Right lobe of liver (tissue), 6 donors: ENCODE measurements around the gene RICTOR. TPM values are rescaled to one million over a fixed set of nuclear protein-coding genes. Genes with fewer than 3 reads are reported as not detected.
"Not testable (repeated sequence)": the region's sequence is repeated elsewhere in the genome, so short reads cannot be mapped to it uniquely, and the experiment has no call there.

Experiments used
- ATAC-seq, 4 donors: fragments of 200-7000 bp; cut with Tn5 transposase; one replicate each; pipeline ENCODE4 v1.9.1; 2020; ENCODE audit warnings: mild to moderate bottlenecking in 4 of 4, moderate library complexity in 4 of 4
- DNase-seq, 3 donors: peaks; one replicate each; pipeline ENCODE4 v3.0.0-alpha.2; 2020
- H3K27ac ChIP-seq, 3 donors: fragments of 200-600 bp; one replicate each; pipeline ENCODE4 v1.8.0; 2022
- H3K27me3 ChIP-seq, 2 donors: fragments of 200-600 bp; one replicate each; pipeline ENCODE4 v1.8.0; 2022
- H3K36me3 ChIP-seq, 4 donors: fragments of 200-600 bp; sonication (generic) in 1 of 4; one replicate each; pipeline versions ENCODE4 v1.5.1 to v1.8.0; 2017 to 2022; ENCODE audit warnings: control low read depth in 1 of 4
- H3K4me1 ChIP-seq, 4 donors: fragments of 200-600 bp; sonication (generic) in 1 of 4; one replicate each; pipeline versions ENCODE4 v1.5.1 to v1.8.0; 2017 to 2022; ENCODE audit warnings: control low read depth in 1 of 4
- H3K4me3 ChIP-seq, 3 donors: fragments of 200-600 bp; one replicate each; pipeline ENCODE4 v1.8.0; 2022
- H3K9me3 ChIP-seq, 4 donors: fragments of 200-600 bp; sonication (generic) in 1 of 4; one replicate each; pipeline versions ENCODE4 v1.5.1 to v1.8.0; 2017 to 2022; ENCODE audit warnings: control low read depth in 1 of 4
- CTCF ChIP-seq, 4 donors: fragments of 200-600 bp in 3 of 4; fragments of 450-650 bp in 1 of 4; IDR thresholded peaks; one replicate each; pipeline versions ENCODE4 v1.5.1 to v1.8.0; 2016 to 2022; ENCODE audit warnings: antibody characterized with exemption in 4 of 4, mild to moderate bottlenecking in 2 of 4
- POLR2A ChIP-seq: fragments of 450-650 bp; IDR thresholded peaks from one replicate; pipeline ENCODE4 v1.6.1; 2017; ENCODE audit warnings: antibody characterized with exemption, mild to moderate bottlenecking
- WGBS: methylation state at CpG from one replicate; pipeline ENCODE4 v1.1.6; 2018; ENCODE audit warnings: low coverage, low lambda C conversion rate; ENCODE audit not compliant: insufficient coverage; ENCODE audit errors: missing lambda C conversion rate; 5-methylcytosine and 5-hydroxymethylcytosine counted together
- intact Hi-C, 2 donors: fragments of 100-400 bp; cut with DNase I; formaldehyde crosslinking; loops; one replicate each; pipeline versions ENCODE4 v1.11.2 to v1.14.1; 2022
- total RNA-seq, 6 experiments: library from RNA; depleted of rRNA in 2 of 6; stranded (reverse); fragments of >200 nt in 2 of 6; fragmentation: NEBNext Ultra II Directional in 3 of 6; extraction: Animal tissue kit (Norgen Biotek cat#: 25700) in 3 of 6; gene quantifications; one replicate each; pipeline versions ENCODE4 v1.1.0 to v1.2.4, GENCODE V29; 2016 to 2023
- donor health status: DM: no; HTN: yes; CAD: no.
- donor health status: DM: no; HTN: no; CAD: no.
- donor health status: DM: no; HTN: no; CAD: no.
- donor health status: DM: no; HTN: yes; CAD: no.
- donor health status: DM: no; HTN: yes; CAD: no.

The RICTOR gene
- total RNA-seq, 6 experiments from 2014 or later: 9.8 to 19.2 (median 14.6) TPM

GRCh38 chr5:39052141-39052540 is 22.1 kb downstream of the RICTOR start:
- H3K9me3 ChIP-seq: no peaks in the 10 kb centered on the region
- peaks cover 0 to 20% (median 10%) of the 10 kb centered on the region in 4 donors for H3K4me1 ChIP-seq
- DNase-seq: no peak
- intact Hi-C loops: no loop called here
- no peaks in the 10 kb centered on the region for H3K36me3 ChIP-seq
- no peak overlapping the region for H3K4me3 ChIP-seq
- peak; percentile 29 to 50 (median 44) for ATAC-seq
- H3K27me3 ChIP-seq: no peaks in the 10 kb centered on the region
- TF ChIP-seq CTCF (IDR thresholded peaks at IDR 0.05) (no peak), POLR2A (no peak)
- H3K27ac ChIP-seq: no peak overlapping the region
- whole genome bisulfite sequencing: 74% methylated on average over 3 of the region's 3 CpGs

- ATAC-seq: peak in 2 of 4 donors; percentile 30 to 63
- 100% methylated on average over 1 of the region's 1 CpG for WGBS
- Histone ChIP-seq H3K27ac (no peak overlapping the region), H3K4me3 (no peak overlapping the region), H3K9me3 (no peaks in the 10 kb centered on the region), H3K27me3 (no peaks in the 10 kb centered on the region), H3K36me3 (no peaks in the 10 kb centered on the region), H3K4me1 (peaks cover 0 to 7% (median 0%) of the 10 kb centered on the region in 4 donors)
- intact Hi-C loops: no loop called here
- TF ChIP-seq CTCF (IDR thresholded peaks at IDR 0.05): no peak
- TF ChIP-seq POLR2A: no peak
- DNase-seq: no peak
Observed at GRCh38 chr5:39049315-39049714, 24.9 kb downstream of the RICTOR start.

GRCh38 chr5:39040875-39041274 is 33.3 kb downstream of the RICTOR start:
- Histone ChIP-seq H3K9me3 (no peaks in the 10 kb centered on the region), H3K27me3 (no peaks in the 10 kb centered on the region), H3K4me3 (no peak overlapping the region), H3K4me1 (no peaks in the 10 kb centered on the region), H3K27ac (no peak overlapping the region), H3K36me3 (no peaks in the 10 kb centered on the region)
- TF ChIP-seq CTCF (IDR thresholded peaks at IDR 0.05) (no peak), POLR2A (no peak)
- ATAC-seq (no peak), DNase-seq (peak in 1 of 3 donors; percentile 33)
- intact Hi-C loops: no loop called here
- 35% methylated on average over 1 of the region's 1 CpG for WGBS

- H3K4me3 ChIP-seq, H3K9me3 ChIP-seq, intact Hi-C loops, H3K27ac ChIP-seq, H3K36me3 ChIP-seq, ATAC-seq, DNase-seq, H3K27me3 ChIP-seq, H3K4me1 ChIP-seq: not testable (repeated sequence)
- WGBS: no CpG with 5 or more reads among the region's 12 CpGs
Observed at GRCh38 chr5:39034493-39034892, 39.7 kb downstream of the RICTOR start.

GRCh38 chr5:39031041-39031440 is 43.2 kb downstream of the RICTOR start:
- Histone ChIP-seq H3K4me3 (no peak overlapping the region), H3K27me3 (no peaks in the 10 kb centered on the region), H3K4me1 (no peaks in the 10 kb centered on the region), H3K9me3 (no peaks in the 10 kb centered on the region), H3K27ac (no peak overlapping the region), H3K36me3 (no peaks in the 10 kb centered on the region)
- ATAC-seq: no peak
- TF ChIP-seq POLR2A (no peak), CTCF (IDR thresholded peaks at IDR 0.05) (no peak)
- no peak for DNase-seq
- WGBS: 100% methylated on average over 1 of the region's 1 CpG
- intact Hi-C loops: no loop called here
